ENCODE measurements around the gene ODAM.

- no peak for TF ChIP-seq CTCF (IDR thresholded peaks at IDR 0.05)
- no peak for TF ChIP-seq EZH2 (IDR thresholded peaks at IDR 0.05)
- no peak for TF ChIP-seq EZH2phosphoT487 (IDR thresholded peaks at IDR 0.05)
Observed at GRCh38 chr4:70183940-70184246, 11.6 kb upstream of the ODAM start.
